AG04450 (cell line): ENCODE measurements around the gene LDLRAD2. TPM values are rescaled to one million over a fixed set of nuclear protein-coding genes. Genes with fewer than 3 reads are reported as not detected.
"Not testable (repeated sequence)": the region's sequence is repeated elsewhere in the genome, so short reads cannot be mapped to it uniquely, and the experiment has no call there.

Experiments
- CTCF ChIA-PET: fragments of 300-600, 350-600 bp; formaldehyde crosslinking; extraction: SDS; loops from one replicate; lab custom pipeline; 2022; ENCODE audit warnings: antibody characterized with exemption, inconsistent platforms; lab: Charles Lee
- POLR2A ChIA-PET: fragments of 350-600 bp; formaldehyde crosslinking; extraction: SDS; loops from one replicate; lab custom pipeline; 2021; ENCODE audit warnings: antibody characterized with exemption, inconsistent platforms; lab: Yijun Ruan, JAX
- DNase-seq: peaks from one replicate; pipeline ENCODE4 v3.0.0-alpha.2; 2011; ENCODE audit warnings: low read depth, low spot score
- H3K27ac ChIP-seq: one replicate; pipeline ENCODE4 v1.5.1; 2012; ENCODE audit warnings: low read depth, low read length, control low read depth
- H3K27me3 ChIP-seq: one replicate; pipeline ENCODE4 v1.6.0; 2012; ENCODE audit warnings: low read length; ENCODE audit not compliant: control insufficient read depth, insufficient read depth
- H3K4me3 ChIP-seq: 2 replicates; pipeline ENCODE4 v1.5.1; 2011; ENCODE audit warnings: mild to moderate bottlenecking, low read depth, low read length, control low read depth
- H3K9me3 ChIP-seq: 2 replicates; pipeline ENCODE4 v1.5.1; 2012; ENCODE audit warnings: low read length; ENCODE audit not compliant: control insufficient read depth, insufficient read depth
- polyA plus RNA-seq: library from polyadenylated mRNA; depleted of rRNA; stranded (reverse); fragments of >200 nt; gene quantifications from 2 replicates; pipeline ENCODE4 v1.2.3, GENCODE V29; 2011
- TF ChIP-seq, protein P1 (sequence below): IDR thresholded peaks from 2 replicates; pipeline ENCODE4 v1.5.1; 2011; ENCODE audit warnings: low read depth, low read length, control low read depth, inconsistent platforms

The LDLRAD2 gene
- polyA plus RNA-seq, 1 experiment, result 0.05 TPM

DNA sequence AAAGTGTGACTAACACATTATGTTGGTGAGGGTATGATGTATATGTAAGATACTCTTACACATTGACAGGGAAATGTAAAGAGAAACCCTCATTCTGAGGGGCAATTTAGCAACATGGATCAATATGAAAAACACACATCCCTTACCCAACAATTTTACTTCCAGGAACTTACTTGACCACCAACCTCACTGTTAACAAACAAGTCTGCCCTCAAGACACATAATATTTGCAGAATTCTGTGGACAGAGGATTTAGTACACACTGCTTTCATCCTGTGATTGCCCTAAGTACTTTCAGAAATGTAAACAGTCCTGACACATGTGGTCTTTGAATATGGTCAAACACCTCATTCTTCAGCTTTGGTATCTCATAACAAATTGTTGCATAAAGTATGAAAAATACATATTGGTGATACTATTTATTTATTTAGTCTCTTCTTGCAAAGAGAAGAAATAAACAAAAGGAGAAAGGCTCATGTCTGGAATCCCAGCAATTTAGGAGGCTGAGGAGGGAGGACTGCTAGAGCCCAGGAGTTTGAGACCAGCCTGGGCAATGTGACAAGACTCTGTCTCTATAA lies 36.0 kb upstream of the LDLRAD2 start:
- no peaks in the 10 kb centered on the region for H3K27me3 ChIP-seq
- POLR2A ChIA-PET, result interaction anchor here (0.6 to 1.1 kb wide), 5 partner anchors 11 to 216 kb away, joined by 3 to 9 read pairs (median 5); no protein-coding TSS in a partner anchor
- CTCF ChIA-PET, result no interaction called here
- no peaks in the 10 kb centered on the region; the same call in 1 of the 2 replicates for H3K9me3 ChIP-seq
- no peak overlapping the region for H3K4me3 ChIP-seq
- TF ChIP-seq, protein P1, sequence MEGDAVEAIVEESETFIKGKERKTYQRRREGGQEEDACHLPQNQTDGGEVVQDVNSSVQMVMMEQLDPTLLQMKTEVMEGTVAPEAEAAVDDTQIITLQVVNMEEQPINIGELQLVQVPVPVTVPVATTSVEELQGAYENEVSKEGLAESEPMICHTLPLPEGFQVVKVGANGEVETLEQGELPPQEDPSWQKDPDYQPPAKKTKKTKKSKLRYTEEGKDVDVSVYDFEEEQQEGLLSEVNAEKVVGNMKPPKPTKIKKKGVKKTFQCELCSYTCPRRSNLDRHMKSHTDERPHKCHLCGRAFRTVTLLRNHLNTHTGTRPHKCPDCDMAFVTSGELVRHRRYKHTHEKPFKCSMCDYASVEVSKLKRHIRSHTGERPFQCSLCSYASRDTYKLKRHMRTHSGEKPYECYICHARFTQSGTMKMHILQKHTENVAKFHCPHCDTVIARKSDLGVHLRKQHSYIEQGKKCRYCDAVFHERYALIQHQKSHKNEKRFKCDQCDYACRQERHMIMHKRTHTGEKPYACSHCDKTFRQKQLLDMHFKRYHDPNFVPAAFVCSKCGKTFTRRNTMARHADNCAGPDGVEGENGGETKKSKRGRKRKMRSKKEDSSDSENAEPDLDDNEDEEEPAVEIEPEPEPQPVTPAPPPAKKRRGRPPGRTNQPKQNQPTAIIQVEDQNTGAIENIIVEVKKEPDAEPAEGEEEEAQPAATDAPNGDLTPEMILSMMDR, result no peak
- peak; percentile 56 for DNase-seq
- no peak overlapping the region for H3K27ac ChIP-seq

DNA sequence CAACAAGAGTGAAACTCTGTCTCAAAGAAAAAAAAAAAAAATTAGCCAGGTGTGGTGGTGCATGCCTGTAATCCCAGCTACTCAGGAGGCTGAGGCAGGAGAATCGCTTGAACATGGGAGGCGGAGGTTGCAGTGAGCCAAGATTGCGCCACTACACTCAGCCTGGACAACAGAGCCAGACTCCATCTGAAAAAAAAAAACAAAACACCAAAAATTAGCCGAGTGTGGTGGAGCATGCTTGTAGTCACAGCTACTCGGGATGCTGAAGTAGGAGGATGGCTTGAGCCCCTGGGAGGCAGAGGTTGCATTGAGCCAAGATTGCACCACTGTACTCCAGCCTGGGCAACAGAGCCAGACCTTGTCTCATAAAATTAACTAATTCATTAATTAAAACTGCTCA lies 35.1 kb upstream of the LDLRAD2 start:
- H3K27me3 ChIP-seq, DNase-seq, H3K27ac ChIP-seq, CTCF ChIA-PET, H3K4me3 ChIP-seq, H3K9me3 ChIP-seq: not testable (repeated sequence)
- POLR2A ChIA-PET, result interaction anchor here (0.6 to 1.0 kb wide), 3 partner anchors 12 to 217 kb away, joined by 4 to 9 read pairs (median 5); no protein-coding TSS in a partner anchor

DNA sequence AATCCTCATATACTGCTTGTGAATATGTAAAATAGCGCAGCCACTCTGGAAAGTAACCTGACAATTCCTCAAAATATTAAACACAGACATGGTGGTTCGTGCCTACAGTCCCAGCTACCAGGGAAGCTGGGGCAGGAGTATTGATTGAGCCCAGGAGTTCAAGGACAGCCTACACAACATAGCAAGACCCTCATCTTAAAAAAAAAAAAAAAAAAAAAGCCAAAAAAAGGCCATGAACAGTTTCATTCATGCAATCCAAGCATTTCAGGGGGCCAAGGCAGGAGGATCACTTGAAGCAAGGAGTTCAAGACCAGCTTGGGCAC lies 33.7 kb upstream of the LDLRAD2 start:
- Histone ChIP-seq H3K4me3 (no peak overlapping the region), H3K27me3 (no peaks in the 10 kb centered on the region), H3K27ac (no peak overlapping the region), H3K9me3 (no peaks in the 10 kb centered on the region; the same call in 1 of the 2 replicates)
- CTCF ChIA-PET, result interaction anchor here (0.6 to 0.7 kb wide), 4 partner anchors 13 to 1113 kb away, joined by 4 to 8 read pairs (median 6); no protein-coding TSS in a partner anchor
- TF ChIP-seq, protein P1, result no peak
- POLR2A ChIA-PET, result no interaction called here
- DNase-seq, result no peak

DNA sequence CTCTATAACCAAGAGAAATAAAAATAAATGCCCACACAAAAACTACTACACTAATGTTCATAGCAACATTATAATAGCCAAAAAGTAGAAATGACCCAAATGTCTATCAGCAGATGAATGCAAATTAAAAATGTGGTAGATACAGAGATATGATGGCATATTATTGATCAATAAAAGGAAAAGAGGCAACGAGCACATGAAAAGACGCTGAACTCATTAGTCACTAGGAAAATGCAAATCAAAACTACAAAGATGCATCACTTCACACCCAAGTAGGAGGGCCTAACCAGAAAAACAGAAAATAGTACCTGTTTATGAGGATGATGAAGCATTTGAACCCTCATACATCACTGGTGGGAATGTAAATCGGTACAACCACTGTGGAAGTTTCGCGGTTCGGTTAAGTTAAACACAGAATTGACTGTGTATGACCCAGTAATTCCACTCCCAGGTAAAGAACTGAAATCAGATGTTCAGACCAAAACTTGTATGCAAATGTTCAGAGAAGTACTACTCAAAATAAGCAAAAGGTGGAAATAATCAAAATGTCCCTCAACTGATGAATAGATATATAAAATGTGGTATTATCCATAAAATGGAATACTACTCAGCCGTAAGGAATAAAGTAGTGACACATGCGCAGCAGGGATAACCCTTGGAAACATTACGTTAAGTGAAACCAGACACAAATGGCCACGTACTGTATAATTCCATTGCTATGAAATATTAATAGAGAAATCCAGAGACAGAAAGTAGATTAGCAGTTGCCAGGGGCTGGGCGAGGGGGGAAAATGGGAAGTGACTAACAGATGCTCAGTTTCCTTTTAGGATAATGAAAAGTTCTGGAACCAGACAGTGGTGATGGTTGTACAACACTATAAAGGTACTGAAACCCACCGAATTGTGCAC lies 32.2 kb upstream of the LDLRAD2 start:
- no peaks in the 10 kb centered on the region for H3K27me3 ChIP-seq
- TF ChIP-seq, protein P1, result no peak
- no peak overlapping the region for H3K4me3 ChIP-seq
- POLR2A ChIA-PET, result no interaction called here
- H3K27ac ChIP-seq, result no peak overlapping the region
- no peak for DNase-seq
- CTCF ChIA-PET, result no interaction called here
- no peaks in the 10 kb centered on the region; the same call in 1 of the 2 replicates for H3K9me3 ChIP-seq

DNA sequence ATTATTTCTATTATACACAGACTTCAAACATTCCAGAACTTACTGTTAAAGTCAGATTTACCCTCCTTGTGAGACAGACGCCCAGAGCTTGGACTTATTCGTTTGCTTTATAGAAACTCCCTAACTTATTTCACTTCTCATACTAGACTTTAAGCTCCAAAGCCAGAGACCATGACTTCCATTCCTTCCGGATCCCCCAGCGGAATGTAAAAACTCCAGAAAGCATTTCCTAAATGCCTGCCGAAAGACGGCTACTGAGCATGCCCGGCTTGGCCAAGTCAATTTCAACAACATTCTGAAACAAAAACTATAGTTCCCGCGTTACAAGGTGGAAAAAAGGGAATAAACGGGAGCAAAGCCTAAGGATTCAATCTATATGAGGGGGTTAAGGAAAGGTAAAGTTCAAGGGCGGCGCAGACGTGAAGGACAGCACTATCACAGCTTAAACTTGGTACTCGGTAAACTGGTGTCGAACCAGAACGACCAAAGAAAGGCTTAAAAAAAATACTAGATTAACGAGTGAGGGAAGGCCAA lies 30.2 kb upstream of the LDLRAD2 start:
- Histone ChIP-seq H3K4me3 (peak overlapping the region; percentile 95), H3K27me3 (no peaks in the 10 kb centered on the region), H3K9me3 (no peaks in the 10 kb centered on the region; the same call in 1 of the 2 replicates), H3K27ac (peak overlapping the region; percentile 80)
- no peak for DNase-seq
- ChIA-PET CTCF (interaction anchor here (0.6 to 1.6 kb wide), 4 partner anchors 12 to 78 kb away, joined by 3 to 7 read pairs (median 4); no protein-coding TSS in a partner anchor), POLR2A (interaction anchor here (2.3 kb wide), 1 partner anchor 17 kb away, joined by 5 read pairs; no protein-coding TSS in a partner anchor)
- TF ChIP-seq, protein P1, result no peak
